ENCODE measurements around the gene SLC40A1.

- no peak for TF ChIP-seq POLR2AphosphoS5 (IDR thresholded peaks at IDR 0.05; ENCODE audit: low read depth, low read length)
- TF ChIP-seq POLR2A (IDR thresholded peaks at IDR 0.05; ENCODE audit: low read depth, low read length) = no peak
- TF ChIP-seq TAF1 (IDR thresholded peaks at IDR 0.05; ENCODE audit: borderline replicate concordance, low read depth, low read length) = no peak
Observed at GRCh38 chr2:189627789-189628188, 47.2 kb upstream of the SLC40A1 start.
